GM23248 (cell line): ENCODE results near the gene SLC25A1.

ENCODE experiments used
- EZH2 ChIP-seq: fragments of 200-600 bp; sonication (generic); IDR thresholded peaks from 2 replicates; pipeline ENCODE4 v1.6.1; 2018; ENCODE audit warnings: antibody characterized with exemption, mild to moderate bottlenecking; ENCODE audit not compliant: insufficient read depth, poor library complexity, severe bottlenecking
- EZH2phosphoT487 ChIP-seq: fragments of 200-600 bp; sonication (generic); IDR thresholded peaks from 2 replicates; pipeline ENCODE4 v1.6.1; 2018; ENCODE audit warnings: antibody characterized with exemption, moderate library complexity, mild to moderate bottlenecking, low read depth; ENCODE audit not compliant: insufficient read depth

DNA sequence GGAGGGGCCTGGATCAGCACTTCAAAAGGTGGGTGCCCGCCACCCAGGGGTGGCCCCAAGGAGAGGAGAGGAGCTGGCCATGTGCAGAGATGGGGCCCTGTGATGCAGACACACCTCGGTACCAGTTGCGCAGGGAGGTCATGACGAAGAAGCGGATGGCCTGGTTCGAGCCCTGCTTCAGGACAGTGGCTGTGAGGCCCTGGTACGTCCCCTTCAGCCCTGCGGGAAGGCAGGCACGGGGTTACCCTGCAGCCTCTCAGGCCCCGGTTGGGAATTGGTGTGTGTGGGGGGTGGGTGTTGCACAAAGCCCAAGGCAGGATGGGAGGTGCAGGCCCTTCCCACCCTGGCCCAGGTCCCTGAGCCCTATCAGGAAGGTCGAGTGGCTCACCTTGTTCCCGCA is 1.8 kb downstream of the SLC25A1 start:
- TF ChIP-seq EZH2 (no peak), EZH2phosphoT487 (no peak)
